ENCODE results near the gene CELSR1. TPM values are rescaled to one million over a fixed set of nuclear protein-coding genes. Genes with fewer than 3 reads are reported as not detected.
"Not testable (repeated sequence)": the region's sequence is repeated elsewhere in the genome, so short reads cannot be mapped to it uniquely, and the experiment has no call there.

Gene CELSR1
- total and polyA plus RNA-seq, 5 donors = 5.5 to 7.9 (median 5.7) TPM

GRCh38 chr22:46509416-46510089 lies 27.9 kb downstream of the CELSR1 start:
- 92% methylated on average over 16 of the region's 16 CpGs for WGBS
- ATAC-seq = no peak
- intact Hi-C loops (cut with DNase I) = no loop called here

GRCh38 chr22:46508491-46508999 lies 28.9 kb downstream of the CELSR1 start:
- Histone ChIP-seq H3K4me3 (ENCODE audit: low read length) (no peak overlapping the region), H3K27ac (ENCODE audit: low read length) (no peak overlapping the region), H3K27me3 (ENCODE audit: control insufficient read depth, insufficient read depth) (no peaks in the 10 kb centered on the region), H3K4me1 (ENCODE audit: control insufficient read depth, insufficient read depth, low read length) (no peaks in the 10 kb centered on the region), H3K9me3 (ENCODE audit: control insufficient read depth, low read length) (no peaks in the 10 kb centered on the region)
- WGBS = 40% methylated on average over 20 of the region's 20 CpGs
- DNase-seq = no peak
- intact Hi-C loops (cut with DNase I) = no loop called here
- ATAC-seq = no peak

More at GRCh38 chr22:46509416-46510089, 27.9 kb downstream of the CELSR1 start:
- Histone ChIP-seq H3K27ac (ENCODE audit: low read length) (no peak overlapping the region), H3K4me1 (ENCODE audit: control insufficient read depth, insufficient read depth, low read length) (no peaks in the 10 kb centered on the region), H3K4me3 (ENCODE audit: low read length) (no peak overlapping the region), H3K27me3 (ENCODE audit: control insufficient read depth, insufficient read depth) (no peaks in the 10 kb centered on the region), H3K9me3 (ENCODE audit: control insufficient read depth, low read length) (no peaks in the 10 kb centered on the region)
- DNase-seq = no peak

GRCh38 chr22:46507451-46508425 lies 29.7 kb downstream of the CELSR1 start:
- WGBS = 58% methylated on average over 34 of the region's 34 CpGs
- intact Hi-C loops (cut with DNase I) = no loop called here
- no peaks in the 10 kb centered on the region for H3K4me1 ChIP-seq (ENCODE audit: control insufficient read depth, insufficient read depth, low read length)
- ATAC-seq (peak; percentile 12 to 28), DNase-seq (no peak)
- no peak overlapping the region for H3K27ac ChIP-seq (ENCODE audit: low read length)
- no peak overlapping the region for H3K4me3 ChIP-seq (ENCODE audit: low read length)
- H3K9me3 ChIP-seq (ENCODE audit: control insufficient read depth, low read length) = no peaks in the 10 kb centered on the region
- no peaks in the 10 kb centered on the region for H3K27me3 ChIP-seq (ENCODE audit: control insufficient read depth, insufficient read depth)

GRCh38 chr22:46504584-46504983 lies 32.8 kb downstream of the CELSR1 start:
- WGBS = 68% methylated on average over 4 of the region's 4 CpGs
- Histone ChIP-seq H3K4me3 (ENCODE audit: low read length) (no peak overlapping the region), H3K27me3 (ENCODE audit: control insufficient read depth, insufficient read depth) (no peaks in the 10 kb centered on the region), H3K27ac (ENCODE audit: low read length) (no peak overlapping the region), H3K4me1 (ENCODE audit: control insufficient read depth, insufficient read depth, low read length) (no peaks in the 10 kb centered on the region), H3K9me3 (ENCODE audit: control insufficient read depth, low read length) (no peaks in the 10 kb centered on the region)
- DNase-seq (no peak), ATAC-seq (no peak)
- intact Hi-C loops (cut with DNase I) = no loop called here

- Histone ChIP-seq H3K4me1 (ENCODE audit: control insufficient read depth, insufficient read depth, low read length) (no peaks in the 10 kb centered on the region), H3K4me3 (ENCODE audit: low read length) (no peak overlapping the region), H3K27ac (ENCODE audit: low read length) (no peak overlapping the region), H3K9me3 (ENCODE audit: control insufficient read depth, low read length) (no peaks in the 10 kb centered on the region), H3K27me3 (ENCODE audit: control insufficient read depth, insufficient read depth) (no peaks in the 10 kb centered on the region)
- ATAC-seq (no peak), DNase-seq (no peak)
- intact Hi-C loops (cut with DNase I) = no loop called here
- 63% methylated on average over 17 of the region's 17 CpGs for WGBS
Measured at GRCh38 chr22:46502440-46503175, 34.8 kb downstream of the CELSR1 start.

- Histone ChIP-seq H3K27ac (ENCODE audit: low read length) (no peak overlapping the region), H3K4me1 (ENCODE audit: control insufficient read depth, insufficient read depth, low read length) (no peaks in the 10 kb centered on the region), H3K4me3 (ENCODE audit: low read length) (no peak overlapping the region), H3K9me3 (ENCODE audit: control insufficient read depth, low read length) (no peaks in the 10 kb centered on the region), H3K27me3 (ENCODE audit: control insufficient read depth, insufficient read depth) (no peaks in the 10 kb centered on the region)
- intact Hi-C loops (cut with DNase I) = no loop called here
- ATAC-seq (no peak), DNase-seq (no peak)
- WGBS = 62% methylated on average over 3 of the region's 3 CpGs
Measured at GRCh38 chr22:46501701-46502100, 35.7 kb downstream of the CELSR1 start.

- DNase-seq; intact Hi-C loops (cut with DNase I): not testable (repeated sequence)
- WGBS = 91% methylated on average over 12 of the region's 12 CpGs
Measured at GRCh38 chr22:46501265-46501664, 36.2 kb downstream of the CELSR1 start.

GRCh38 chr22:46500201-46500600 lies 37.2 kb downstream of the CELSR1 start:
- Histone ChIP-seq H3K9me3 (ENCODE audit: control insufficient read depth, low read length) (no peaks in the 10 kb centered on the region), H3K27ac (ENCODE audit: low read length) (no peak overlapping the region), H3K4me3 (ENCODE audit: low read length) (no peak overlapping the region), H3K27me3 (ENCODE audit: control insufficient read depth, insufficient read depth) (no peaks in the 10 kb centered on the region), H3K4me1 (ENCODE audit: control insufficient read depth, insufficient read depth, low read length) (no peaks in the 10 kb centered on the region)
- ATAC-seq = no peak
- intact Hi-C loops (cut with DNase I) = no loop called here
- 41% methylated on average over 15 of the region's 15 CpGs for WGBS
- no peak for DNase-seq

More at GRCh38 chr22:46501265-46501664, 36.2 kb downstream of the CELSR1 start:
- not testable (repeated sequence) for H3K4me1 ChIP-seq (ENCODE audit: control insufficient read depth, insufficient read depth, low read length); ATAC-seq; H3K4me3 ChIP-seq (ENCODE audit: low read length); H3K9me3 ChIP-seq (ENCODE audit: control insufficient read depth, low read length); H3K27ac ChIP-seq (ENCODE audit: low read length); H3K27me3 ChIP-seq (ENCODE audit: control insufficient read depth, insufficient read depth)

- intact Hi-C loops (cut with DNase I) = no loop called here
- no peak for ATAC-seq
Measured at GRCh38 chr22:46499805-46500189, 37.6 kb downstream of the CELSR1 start.

GRCh38 chr22:46491946-46492345 lies 45.5 kb downstream of the CELSR1 start:
- Histone ChIP-seq H3K27ac (ENCODE audit: low read length) (no peak overlapping the region), H3K4me3 (ENCODE audit: low read length) (no peak overlapping the region), H3K4me1 (ENCODE audit: control insufficient read depth, insufficient read depth, low read length) (no peaks in the 10 kb centered on the region), H3K27me3 (ENCODE audit: control insufficient read depth, insufficient read depth) (no peaks in the 10 kb centered on the region), H3K9me3 (ENCODE audit: control insufficient read depth, low read length) (no peaks in the 10 kb centered on the region)
- ATAC-seq = no peak
- WGBS = 52% methylated on average over 11 of the region's 11 CpGs
- intact Hi-C loops (cut with DNase I) = no loop called here
- DNase-seq = no peak

More at GRCh38 chr22:46499805-46500189, 37.6 kb downstream of the CELSR1 start:
- no peak overlapping the region for H3K27ac ChIP-seq (ENCODE audit: low read length)
- H3K4me3 ChIP-seq (ENCODE audit: low read length) = no peak overlapping the region
- H3K27me3 ChIP-seq (ENCODE audit: control insufficient read depth, insufficient read depth) = no peaks in the 10 kb centered on the region
- no peaks in the 10 kb centered on the region for H3K9me3 ChIP-seq (ENCODE audit: control insufficient read depth, low read length)
- DNase-seq = no peak
- H3K4me1 ChIP-seq (ENCODE audit: control insufficient read depth, insufficient read depth, low read length) = no peaks in the 10 kb centered on the region
- WGBS = 50% methylated on average over 12 of the region's 12 CpGs

All from right cardiac atrium (tissue), 5 donors.